ENCODE data around the gene ELOB.

Gene ELOB

GRCh38 chr16:2782583-2783351, 5.7 kb upstream of the ELOB start:
- no peak for DNase-seq

- DNase-seq, result no peak
These were observed 3.2 kb upstream of the ELOB start for GRCh38 chr16:2779978-2780898.

GRCh38 chr16:2779151-2779920, 2.3 kb upstream of the ELOB start:
- DNase-seq, result no peak

GRCh38 chr16:2778630-2778958, 1.5 kb upstream of the ELOB start:
- no peak for DNase-seq

GRCh38 chr16:2777903-2778629, 986 bp upstream of the ELOB start:
- peak in 7 of 14 donors; percentile 47 to 77 (median 61) for DNase-seq

GRCh38 chr16:2776500-2777139, 460 bp downstream of the ELOB start:
- peak in 2 of 14 donors; percentile 27 to 52 for DNase-seq

GRCh38 chr16:2775765-2776499, 1.1 kb downstream of the ELOB start:
- no peak for DNase-seq

- DNase-seq, result no peak
These were observed 1.9 kb downstream of the ELOB start for GRCh38 chr16:2775131-2775716.

- peak in 1 of 14 donors; percentile 16 for DNase-seq
These were observed 2.8 kb downstream of the ELOB start for GRCh38 chr16:2774161-2774891.

GRCh38 chr16:2773188-2773968, 3.7 kb downstream of the ELOB start:
- DNase-seq, result no peak

- DNase-seq, result no peak
These were observed 5.3 kb downstream of the ELOB start for GRCh38 chr16:2771496-2772402.

- DNase-seq, result no peak
These were observed 6.8 kb downstream of the ELOB start for GRCh38 chr16:2770057-2770951.

GRCh38 chr16:2769675-2770056, 7.4 kb downstream of the ELOB start:
- DNase-seq, result no peak

- no peak for DNase-seq
These were observed 8.0 kb downstream of the ELOB start for GRCh38 chr16:2769100-2769529.

- DNase-seq, result no peak
These were observed 8.5 kb downstream of the ELOB start for GRCh38 chr16:2768403-2769089.

GRCh38 chr16:2767891-2768290, 9.2 kb downstream of the ELOB start:
- no peak for DNase-seq
